HG03039 (cell line): ENCODE data around the gene GPR87.

Source experiments
- ATAC-seq: cut with Tn5 transposase; IDR thresholded peaks from one replicate; pipeline ENCODE4 v1.9.1; 2021; ENCODE audit warnings: mild to moderate bottlenecking, moderate library complexity; ENCODE audit not compliant: unreplicated experiment

Gene GPR87

DNA sequence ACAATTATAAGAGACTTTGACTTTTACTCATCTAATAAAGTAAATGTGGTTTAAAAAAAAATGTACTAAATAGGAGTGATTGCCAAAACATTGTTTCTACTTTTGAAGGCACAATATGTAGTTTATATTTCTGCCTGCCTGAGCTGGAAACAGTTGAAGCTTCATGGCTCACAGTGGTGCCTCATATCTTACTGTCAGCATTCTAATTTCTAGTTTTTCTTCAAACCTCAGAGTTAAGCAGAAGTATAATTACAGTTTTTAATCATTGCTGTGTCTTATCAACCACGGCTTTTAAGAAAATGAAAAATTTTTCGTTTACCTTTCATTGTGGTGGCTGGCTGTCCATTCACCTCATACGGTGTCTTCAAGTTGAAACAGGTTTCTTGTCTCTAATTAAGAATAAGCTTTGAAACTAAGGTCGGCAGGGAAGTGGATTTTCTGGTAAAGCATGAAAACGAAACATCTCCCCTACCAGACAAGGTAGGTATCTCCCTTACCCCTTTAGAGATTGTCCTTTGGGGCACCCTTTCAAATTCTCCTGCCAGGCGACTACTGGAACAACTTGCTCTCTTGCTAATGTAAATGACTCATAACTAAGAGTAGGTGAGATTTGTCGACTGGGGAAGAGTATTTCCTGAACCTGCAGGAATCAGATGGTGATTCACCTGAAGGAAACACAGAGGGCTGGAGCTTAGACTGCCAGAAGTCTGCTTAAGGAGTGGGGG lies at the start of gene GPR87:
Gene GPR87 (minus strand): TSS at position 554 of the 725 bp plus-strand sequence. CDS start 16,720 bp downstream, outside the sequence.
- ATAC-seq = no peak

GRCh38 chr3:151362751-151363174 lies 46.1 kb upstream of the GPR87 start:
- no peak for ATAC-seq

GRCh38 chr3:151357463-151357850 lies 40.8 kb upstream of the GPR87 start:
- no peak for ATAC-seq

DNA sequence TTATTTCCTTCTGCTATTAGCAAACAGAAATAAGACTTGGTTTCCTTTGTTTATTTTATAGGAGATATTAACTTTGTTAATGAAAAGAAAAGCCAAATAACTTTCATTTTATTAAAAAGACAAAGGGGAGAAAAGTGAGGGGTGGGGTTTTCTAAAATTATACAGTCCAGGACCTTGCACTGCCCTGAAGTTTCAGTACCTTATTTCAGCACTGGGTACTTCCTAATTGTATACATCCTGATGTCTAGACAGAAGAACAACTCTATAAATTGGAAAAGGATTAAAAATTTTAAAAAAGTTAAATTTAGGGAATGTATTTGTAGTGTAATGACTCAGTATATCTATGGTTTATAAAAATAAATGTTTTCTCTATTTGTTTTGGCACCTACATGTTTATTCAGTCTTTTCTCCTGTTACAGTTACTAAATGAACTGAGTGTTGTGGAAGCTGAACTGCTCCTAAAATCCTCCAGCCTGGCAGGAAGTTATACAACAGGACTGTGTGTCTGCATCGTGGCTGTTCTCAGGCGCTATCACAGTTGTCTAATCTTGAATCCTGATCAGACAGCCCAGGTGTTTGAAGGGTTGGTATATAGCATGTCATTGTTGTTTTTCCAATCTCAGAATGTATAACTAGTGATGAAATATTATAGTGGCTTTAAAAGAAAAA lies 40.3 kb upstream of the GPR87 start:
- no peak for ATAC-seq

DNA sequence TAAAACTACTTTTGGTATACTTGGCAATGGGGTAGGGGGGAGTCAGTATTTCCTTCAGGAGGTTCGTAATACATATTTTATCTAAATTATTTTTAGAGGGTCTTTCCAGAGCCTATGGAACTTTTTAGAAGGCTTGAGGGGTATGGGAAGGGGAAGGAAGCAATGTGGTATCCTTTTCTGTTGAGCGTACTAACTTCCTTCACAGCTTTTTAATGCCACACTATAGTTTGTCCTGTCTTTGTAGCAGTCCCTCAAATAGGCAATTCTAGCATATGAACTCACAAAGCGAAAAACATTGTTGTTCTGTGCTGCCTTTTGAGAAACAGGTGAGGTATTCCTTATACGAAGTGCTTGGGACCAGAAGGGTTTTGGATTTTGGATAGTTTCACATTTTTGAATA lies 35.0 kb upstream of the GPR87 start:
- ATAC-seq = peak; percentile 11

DNA sequence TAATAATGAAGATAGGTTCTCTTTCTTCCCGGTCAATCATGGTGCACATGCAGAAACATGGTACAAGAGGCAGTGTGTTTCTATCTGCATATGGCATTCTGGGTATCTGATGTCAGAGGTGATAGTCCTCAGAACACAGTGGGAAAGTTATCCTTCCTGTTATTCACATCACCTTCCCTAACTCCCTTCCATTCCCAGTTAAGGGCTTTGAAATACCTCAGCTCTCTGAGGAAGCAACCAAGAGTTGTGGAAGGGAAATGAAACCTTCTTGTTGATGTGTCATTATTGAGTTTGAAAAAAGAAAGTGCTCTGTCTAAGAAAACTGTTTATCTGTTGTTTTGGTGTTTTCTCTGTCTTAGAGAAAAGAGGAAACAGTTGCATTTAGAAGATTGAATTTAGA lies 34.6 kb upstream of the GPR87 start:
- peak; percentile 75 for ATAC-seq

- no peak for ATAC-seq
Observed at GRCh38 chr3:151350656-151351055, 34.0 kb upstream of the GPR87 start.

GRCh38 chr3:151347432-151347831 lies 30.8 kb upstream of the GPR87 start:
- ATAC-seq = no peak

DNA sequence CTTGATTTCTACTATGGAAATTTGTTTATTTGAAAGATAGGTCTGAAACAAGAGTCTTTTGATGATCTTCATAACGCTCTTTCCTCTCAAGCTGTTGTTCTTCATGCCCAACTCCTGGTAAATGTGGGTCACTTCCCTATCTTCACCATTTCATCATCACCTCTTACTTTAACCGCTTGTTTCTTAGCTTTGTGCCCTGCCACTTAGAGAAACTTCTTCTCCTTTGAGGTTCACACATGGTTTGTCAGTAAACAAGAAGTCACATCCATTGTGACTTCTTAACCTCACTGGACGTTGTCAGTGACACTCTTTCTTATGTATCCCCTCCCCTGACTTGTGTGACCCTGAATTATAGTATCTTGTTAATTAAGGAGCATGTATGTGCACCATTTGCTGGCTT lies 29.7 kb upstream of the GPR87 start:
- ATAC-seq = no peak

- no peak for ATAC-seq
Observed at GRCh38 chr3:151345859-151346258, 29.2 kb upstream of the GPR87 start.

DNA sequence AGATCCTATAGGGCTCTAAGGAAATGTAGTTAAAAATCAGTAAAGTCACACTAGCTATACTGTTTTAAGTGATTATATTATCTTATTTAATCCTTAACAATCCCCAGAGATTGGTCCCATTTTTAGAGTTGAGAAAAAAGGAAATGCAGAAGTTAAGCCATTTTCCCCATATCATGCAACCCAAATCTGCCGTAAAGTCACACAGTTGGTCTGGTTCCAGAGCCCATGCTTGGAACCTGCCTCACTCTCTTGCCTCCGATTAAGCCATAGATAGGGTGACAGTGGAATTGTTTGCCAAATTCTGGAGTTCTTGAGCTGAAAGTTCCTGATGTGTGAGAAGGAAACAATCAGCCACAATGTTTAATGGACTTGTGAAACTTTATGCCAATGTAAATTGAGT lies 15.1 kb upstream of the GPR87 start:
- no peak for ATAC-seq

- ATAC-seq = no peak
Observed at GRCh38 chr3:151330899-151331298, 14.3 kb upstream of the GPR87 start.

DNA sequence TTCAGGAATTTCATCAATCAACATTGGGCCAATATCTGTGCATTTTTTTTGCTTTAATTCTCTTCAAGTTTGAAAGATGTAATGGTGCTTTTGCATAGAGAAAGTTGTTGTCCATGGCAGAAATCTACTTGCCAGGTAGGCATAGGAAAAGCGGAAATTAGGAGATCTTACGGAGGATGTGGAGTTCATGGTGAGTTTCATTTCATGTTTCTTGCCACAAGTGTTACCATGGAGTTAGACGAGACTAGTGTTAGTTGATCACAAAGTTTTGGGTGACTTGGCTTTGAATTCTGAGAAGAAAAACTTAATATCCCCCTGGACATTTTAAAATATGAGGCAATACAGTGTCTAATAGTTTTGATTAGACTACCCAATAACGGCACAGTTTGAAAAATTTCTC lies 13.8 kb upstream of the GPR87 start:
- no peak for ATAC-seq

DNA sequence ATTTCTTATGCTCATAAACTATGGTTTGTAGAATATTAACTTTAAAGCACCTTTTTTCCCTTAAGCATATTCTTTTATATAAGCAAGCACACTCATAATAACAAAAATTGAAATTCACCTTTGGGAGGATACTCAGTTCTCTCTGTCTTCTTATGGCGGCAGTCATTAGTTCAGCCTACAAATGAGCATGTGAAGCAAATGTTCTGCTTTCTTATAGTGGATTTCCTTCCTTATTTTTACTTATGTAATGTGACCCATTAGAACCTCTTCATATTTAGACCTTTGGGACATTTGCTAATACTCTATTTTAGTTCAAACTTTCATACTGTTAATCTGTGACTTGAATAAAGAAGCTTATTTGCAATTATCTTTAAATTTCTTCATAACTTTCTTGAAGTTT lies 12.7 kb upstream of the GPR87 start, which contains the start of gene P2RY13:
Gene P2RY13 (minus strand): TSS at position 187 of the 400 bp plus-strand sequence. CDS start 21 bp downstream, at position 166.
- ATAC-seq = no peak

- no peak for ATAC-seq
Observed at GRCh38 chr3:151328298-151328995, 11.8 kb upstream of the GPR87 start.

GRCh38 chr3:151327571-151328198 lies 11.1 kb upstream of the GPR87 start:
- ATAC-seq = no peak

GRCh38 chr3:151322511-151322910 lies 5.9 kb upstream of the GPR87 start:
- no peak for ATAC-seq

DNA sequence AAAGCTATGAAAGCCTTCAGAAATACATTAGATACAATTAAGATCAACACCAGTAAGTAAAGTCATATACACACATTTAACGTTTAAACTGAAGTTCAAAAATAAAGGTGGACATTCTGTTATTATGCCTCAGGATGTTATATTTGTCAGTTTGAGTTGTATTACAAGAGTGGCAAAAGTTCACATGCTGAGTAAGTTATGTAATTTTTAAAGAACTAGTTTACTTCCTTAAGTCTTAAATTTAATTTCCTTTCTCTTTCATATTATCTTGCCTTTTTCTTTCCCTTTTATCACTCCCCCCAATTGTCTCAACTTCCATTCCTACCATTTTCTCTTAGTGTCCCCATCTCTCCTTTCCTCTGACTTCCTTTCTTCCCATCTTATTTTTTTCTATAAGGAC lies 4.9 kb upstream of the GPR87 start:
- no peak for ATAC-seq

DNA sequence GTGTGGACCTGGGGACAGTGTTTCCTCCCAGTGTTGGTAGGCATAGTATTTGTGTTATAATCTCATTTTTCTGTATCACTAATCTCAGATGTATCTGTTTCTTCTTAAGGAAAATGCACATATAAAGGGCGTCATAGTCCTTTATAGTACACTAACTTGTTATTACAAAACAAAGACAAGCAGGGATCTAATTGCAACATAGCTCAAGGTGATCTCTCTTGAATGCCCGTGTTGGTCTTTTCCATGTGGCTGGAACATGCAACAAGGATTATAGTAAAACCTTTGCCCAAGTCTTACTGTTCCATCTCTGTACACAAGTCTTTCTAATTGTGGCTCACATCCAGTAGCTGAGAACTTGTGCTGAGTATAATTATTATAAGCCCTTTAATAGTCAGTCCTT lies 3.5 kb upstream of the GPR87 start:
- ATAC-seq = no peak

- ATAC-seq = no peak
Observed at GRCh38 chr3:151319628-151320027, 3.0 kb upstream of the GPR87 start.

DNA sequence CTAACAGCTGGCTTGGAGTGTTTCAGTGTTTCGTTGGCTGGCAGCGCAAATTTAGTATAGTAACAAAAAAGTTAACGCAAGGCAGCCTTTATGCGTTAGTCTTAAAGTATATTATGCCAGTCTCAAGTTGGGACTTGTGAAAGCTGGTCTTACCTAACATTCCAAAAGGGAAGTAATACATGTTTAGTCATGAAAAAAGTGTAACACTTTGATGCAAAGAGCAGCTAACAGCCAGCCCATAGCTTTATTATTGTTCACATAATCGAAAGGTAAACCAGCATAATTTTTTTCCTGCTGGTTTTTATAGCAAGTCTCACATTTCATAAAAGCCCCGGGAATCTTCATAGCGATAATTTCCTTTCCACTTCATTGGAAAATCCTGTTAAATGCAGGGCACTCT lies 2.4 kb upstream of the GPR87 start:
- no peak for ATAC-seq
